HEK293 (cell line): ENCODE results near the gene MNT.

Experiments used
- CTCF ChIP-seq: fragments of 450-650 bp; formaldehyde crosslinking; IDR thresholded peaks from 2 replicates; pipeline ENCODE4 v1.5.1; 2016; ENCODE audit warnings: missing biosample characterization, missing genetic modification characterization
- SP2 ChIP-seq: fragments of 450-650 bp; formaldehyde crosslinking; IDR thresholded peaks from 2 replicates; pipeline ENCODE4 v1.5.1; 2016; ENCODE audit warnings: missing biosample characterization, missing genetic modification characterization
- ZNF133 ChIP-seq: fragments of 450-650 bp; formaldehyde crosslinking; IDR thresholded peaks from 2 replicates; pipeline ENCODE4 v1.5.1; 2016; ENCODE audit warnings: missing biosample characterization, missing genetic modification characterization
- ZNF184 ChIP-seq: fragments of 450-650 bp; IDR thresholded peaks from 2 replicates; pipeline ENCODE4 v1.5.1; 2018; ENCODE audit warnings: missing biosample characterization, mild to moderate bottlenecking, missing genetic modification characterization
- ZNF211 ChIP-seq: fragments of 450-650 bp; formaldehyde crosslinking; IDR thresholded peaks from 2 replicates; pipeline ENCODE4 v1.5.1; 2016; ENCODE audit warnings: low read depth, missing biosample characterization, missing genetic modification characterization
- ZNF280D ChIP-seq: fragments of 450-650 bp; formaldehyde crosslinking; IDR thresholded peaks from 2 replicates; pipeline ENCODE4 v1.5.1; 2016; ENCODE audit warnings: missing biosample characterization, missing genetic modification characterization
- ZNF311 ChIP-seq: fragments of 450-650 bp; formaldehyde crosslinking; IDR thresholded peaks from 2 replicates; pipeline ENCODE4 v1.5.1; 2017; ENCODE audit warnings: missing biosample characterization, missing genetic modification characterization, borderline replicate concordance
- ZNF623 ChIP-seq: fragments of 450-650 bp; formaldehyde crosslinking; IDR thresholded peaks from 2 replicates; pipeline ENCODE4 v1.5.1; 2016; ENCODE audit warnings: missing biosample characterization, missing genetic modification characterization

GRCh38 chr17:2376107-2376506 is 24.8 kb downstream of the MNT start:
- TF ChIP-seq CTCF (tag by site-specific recombination): no peak
- TF ChIP-seq ZNF311 (tag by site-specific recombination): no peak
- no peak for TF ChIP-seq ZNF280D (tag by site-specific recombination)
- TF ChIP-seq SP2 (tag by site-specific recombination): no peak
- TF ChIP-seq ZNF211 (tag by site-specific recombination): no peak
- TF ChIP-seq ZNF184 (tag by site-specific recombination): no peak
- TF ChIP-seq ZNF623 (tag by site-specific recombination): no peak
- no peak for TF ChIP-seq ZNF133
